Measurements from ENCODE around the gene STRIP1. TPM values are rescaled to one million over a fixed set of nuclear protein-coding genes. Genes with fewer than 3 reads are reported as not detected.
A peak's percentile ranks its signal among the peaks of the same experiment; 100 is the strongest.

The STRIP1 gene
- total RNA-seq, 1 donor from 2014 or later = 12.5 TPM

DNA sequence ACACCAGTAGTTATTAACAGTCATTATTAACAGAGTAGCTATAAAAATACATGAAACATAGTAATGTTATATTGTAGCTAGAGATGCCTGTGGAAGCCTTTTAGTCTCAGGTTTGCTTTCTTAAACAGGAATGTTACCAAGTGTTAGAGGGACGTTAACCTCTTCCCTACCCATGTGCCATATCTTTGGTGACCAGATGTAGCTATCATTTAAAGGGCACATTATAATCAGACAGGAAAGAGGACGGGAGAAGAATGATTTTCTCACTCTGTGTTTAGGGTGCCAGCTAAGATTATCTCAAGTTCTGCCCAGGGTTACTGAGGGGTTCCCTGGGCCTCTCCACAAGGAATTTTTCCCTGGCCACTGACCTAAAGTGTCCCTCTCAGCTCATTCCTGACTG lies 57.0 kb downstream of the STRIP1 start:
- DNase-seq (ENCODE audit: low spot score) (no peak), ATAC-seq (no peak)

DNA sequence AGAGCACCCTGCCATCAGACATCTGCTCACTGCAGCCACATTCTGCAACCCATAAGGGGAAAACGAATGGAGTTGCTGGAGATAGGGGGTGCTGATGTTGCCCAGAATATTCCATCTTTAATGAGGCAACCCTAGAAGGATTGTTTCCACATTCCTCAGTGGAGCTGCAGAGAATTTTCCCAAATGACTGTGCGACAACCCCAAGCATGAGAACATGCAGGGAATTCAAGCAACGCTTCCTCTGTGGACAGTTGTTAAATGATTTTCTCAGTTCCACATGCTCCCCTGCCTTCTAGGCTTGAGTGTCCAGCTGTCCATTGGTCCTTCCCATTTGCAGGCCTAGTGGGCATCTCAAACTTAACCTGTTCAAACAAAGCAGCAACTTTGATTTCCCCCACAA lies 57.4 kb downstream of the STRIP1 start:
- no peak for ATAC-seq

DNA sequence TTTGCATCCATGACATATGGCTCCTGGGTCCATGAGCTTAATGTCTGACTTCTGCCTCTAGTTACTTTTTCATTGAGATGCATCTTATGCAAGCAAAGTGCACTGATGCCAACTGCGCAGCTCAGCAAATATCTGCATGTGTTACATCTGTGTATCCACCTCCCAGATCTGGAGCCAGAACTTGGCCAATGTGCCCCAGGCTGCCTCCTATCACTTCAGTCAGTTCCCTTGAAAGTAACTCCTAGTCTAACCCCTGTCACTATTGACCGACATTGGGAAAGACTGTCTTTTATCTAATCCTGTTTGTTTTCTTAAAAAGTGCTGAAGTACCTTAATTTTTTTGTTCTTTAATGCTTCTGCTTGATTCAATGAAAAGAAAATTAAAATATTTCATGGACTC lies 58.6 kb downstream of the STRIP1 start:
- peak; percentile 89 for DNase-seq (ENCODE audit: low spot score)
- peak; percentile 93 for ATAC-seq

More for the DNA sequence above, 57.4 kb downstream of the STRIP1 start:
- no peak for DNase-seq (ENCODE audit: low spot score)

DNA sequence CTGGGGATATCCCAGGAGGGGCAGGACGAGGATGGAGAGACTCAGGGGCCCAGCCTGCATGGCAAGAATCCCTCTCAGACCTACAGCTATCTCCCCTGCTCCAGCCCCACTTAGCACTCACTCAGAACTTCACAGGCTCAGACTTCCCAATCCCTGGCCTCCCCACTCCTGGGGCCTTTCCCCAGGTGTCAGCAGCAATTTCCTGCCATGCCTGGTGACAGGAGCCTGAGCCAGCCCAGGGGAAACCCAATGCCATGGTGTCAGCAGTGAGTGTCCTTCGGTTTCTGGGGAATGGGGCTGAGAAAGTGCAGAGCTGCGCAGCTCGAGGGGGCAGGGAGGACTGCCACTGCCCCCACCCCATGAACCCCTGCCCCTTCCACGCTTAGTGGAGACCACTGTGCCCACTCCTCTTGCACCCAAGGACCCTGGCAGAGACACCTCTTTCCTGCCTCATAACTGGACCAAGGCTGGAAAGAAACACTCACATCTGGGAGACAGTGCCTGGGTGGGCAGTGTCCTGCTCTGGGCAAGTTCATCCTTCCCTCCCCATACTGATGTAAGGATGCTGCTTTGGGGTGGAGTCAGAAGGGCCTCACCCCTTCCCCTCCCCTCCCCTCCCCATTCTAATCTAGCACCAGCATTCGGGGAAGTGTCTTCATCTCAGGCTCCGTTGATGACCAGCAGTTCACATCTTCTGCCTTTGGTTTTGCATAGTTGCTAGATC lies 60.7 kb downstream of the STRIP1 start:
- no peak for ATAC-seq
- no peak for DNase-seq (ENCODE audit: low spot score)

DNA sequence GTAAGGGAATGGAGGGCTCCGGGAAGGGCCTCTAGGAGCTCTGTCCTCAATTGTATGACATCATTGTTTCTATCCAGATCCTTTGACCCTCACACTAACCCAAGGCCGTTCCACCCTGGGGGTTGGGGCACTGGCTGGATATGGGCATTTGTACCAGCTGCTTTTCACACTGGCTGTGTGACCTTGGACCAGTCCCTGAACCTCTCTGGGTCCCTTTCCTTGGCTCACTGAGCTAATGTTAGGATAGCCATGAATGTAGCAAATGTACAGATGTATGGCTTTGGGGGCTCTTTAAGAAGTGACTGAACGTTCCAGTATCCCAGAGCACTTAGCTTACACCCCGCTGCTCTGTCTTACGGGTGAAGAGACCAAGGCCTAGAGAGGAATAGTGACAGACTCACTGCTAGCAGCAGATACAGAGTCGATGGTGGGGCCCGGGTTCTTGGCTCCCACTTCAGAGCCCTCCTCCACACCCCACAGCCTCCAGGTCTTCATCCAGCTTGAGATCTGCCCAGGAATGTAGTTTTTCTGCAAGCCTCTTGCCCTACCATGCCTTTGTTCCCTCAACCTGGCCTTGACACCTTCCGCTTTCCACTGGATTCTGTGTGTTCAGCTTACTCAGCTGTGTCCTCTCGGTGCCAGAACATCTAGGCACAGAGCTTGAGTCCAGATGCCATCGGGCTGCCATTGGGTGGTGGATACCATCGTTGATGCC lies 63.2 kb downstream of the STRIP1 start:
- DNase-seq (ENCODE audit: low spot score) (no peak), ATAC-seq (no peak)

DNA sequence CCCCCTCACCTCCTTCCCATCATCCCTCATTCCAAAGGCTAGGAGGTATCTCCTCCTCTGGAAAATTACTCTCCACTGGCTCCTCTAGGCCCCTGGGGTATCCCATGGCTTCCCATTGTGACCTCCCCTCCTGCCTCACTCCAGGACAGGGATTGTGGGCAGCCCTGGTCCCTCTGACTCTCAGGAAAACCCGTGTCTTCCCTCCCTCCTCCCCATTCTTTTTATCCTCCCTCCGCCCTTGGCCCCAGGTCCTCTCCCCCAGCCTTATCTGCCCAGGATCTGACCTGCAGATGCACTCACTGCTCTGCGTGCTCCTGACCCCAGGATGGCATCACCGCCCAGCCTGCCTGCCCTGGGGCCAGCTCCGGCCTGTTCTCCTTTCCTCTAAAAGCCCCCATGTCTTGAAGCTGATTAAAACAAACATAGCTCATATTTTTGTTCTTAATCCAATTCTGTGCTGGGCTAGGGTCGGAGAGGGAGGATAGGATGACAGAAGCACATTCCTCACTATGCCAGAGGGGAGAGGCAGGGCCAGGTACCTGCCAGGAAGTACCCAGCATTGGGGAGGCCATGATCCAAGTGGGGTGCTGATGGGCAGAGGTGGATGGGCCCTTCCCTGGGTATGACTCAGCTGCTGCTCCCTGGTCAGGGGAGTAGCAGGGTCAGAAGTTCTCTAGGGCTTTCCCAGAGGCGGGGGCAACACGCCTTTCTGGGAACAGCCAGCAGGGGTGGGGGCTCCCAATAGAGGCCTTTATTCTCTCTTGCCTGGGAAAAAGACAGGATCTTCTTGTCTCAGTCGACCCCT lies 64.0 kb downstream of the STRIP1 start:
- DNase-seq (ENCODE audit: low spot score) = no peak
- peak; percentile 70 for ATAC-seq

DNA sequence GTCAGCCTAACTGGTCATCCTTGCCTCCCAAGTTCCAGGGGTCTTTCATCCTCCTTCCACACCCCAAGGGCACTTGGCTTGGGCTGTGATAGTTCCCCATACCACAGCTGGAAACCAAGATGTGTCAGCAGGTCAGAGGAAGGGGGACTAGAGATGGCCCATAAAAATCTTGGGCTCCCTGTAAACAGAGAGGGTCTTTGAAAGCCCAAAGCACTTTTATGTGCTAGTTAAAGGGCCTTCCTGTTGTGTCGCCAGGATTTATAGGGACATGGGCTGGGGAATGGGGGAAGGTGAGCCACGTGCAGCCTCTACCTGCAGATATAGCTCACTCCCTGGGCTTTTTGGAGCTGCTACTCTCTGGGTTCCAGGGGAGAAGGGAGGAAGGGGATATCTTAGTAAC lies 65.9 kb downstream of the STRIP1 start:
- ATAC-seq = no peak
- no peak for DNase-seq (ENCODE audit: low spot score)

DNA sequence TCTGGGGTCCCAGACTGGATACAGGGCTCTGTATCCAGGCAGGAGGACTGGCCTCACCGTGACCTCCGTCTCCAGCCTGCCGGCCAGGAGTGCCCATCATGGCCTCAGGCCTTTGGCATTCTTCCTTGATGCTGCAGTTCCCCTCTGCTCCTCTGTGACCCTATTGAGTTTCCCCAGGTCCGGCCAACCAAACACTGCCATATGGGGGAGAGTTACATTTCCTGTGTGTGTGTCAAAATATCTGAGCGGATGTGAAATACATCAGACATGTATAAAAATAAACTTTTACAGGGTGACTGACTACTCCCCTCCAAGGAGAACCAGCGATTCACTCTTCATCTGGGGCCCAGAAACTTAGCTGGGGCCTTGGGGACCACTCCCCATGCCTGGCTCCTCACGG lies 67.7 kb downstream of the STRIP1 start:
- ATAC-seq (no peak), DNase-seq (ENCODE audit: low spot score) (no peak)

Other genes with a start within 250 kb of the STRIP1 start
- 12.5 TPM for gene CSF1, start 123.8 kb upstream of the STRIP1 start, total RNA-seq
- gene AHCYL1, start 49.9 kb upstream of the STRIP1 start, total RNA-seq = 59.9 TPM
- gene ALX3, start 36.0 kb downstream of the STRIP1 start, total RNA-seq = not detected
- not detected for gene UBL4B, start 77.8 kb downstream of the STRIP1 start, total RNA-seq
- not detected for gene SLC6A17, start 115.9 kb downstream of the STRIP1 start, total RNA-seq
- gene KCNC4, start 175.7 kb downstream of the STRIP1 start, total RNA-seq = 1.8 TPM